ENCODE measurements around the gene BTBD9.

GRCh38 chr6:38459291-38459690 lies 180.4 kb downstream of the BTBD9 start:
- TF ChIP-seq EZH2phosphoT487 (IDR thresholded peaks at IDR 0.05; ENCODE audit: insufficient read depth, low read depth) (no peak), EZH2 (IDR thresholded peaks at IDR 0.05; ENCODE audit: insufficient read depth, poor library complexity, severe bottlenecking) (no peak)

All from GM23248 (cell line).